ENCODE measurements around the gene MRPL4. TPM values are rescaled to one million over a fixed set of nuclear protein-coding genes. Genes with fewer than 3 reads are reported as not detected.

The MRPL4 gene
- polyA plus RNA-seq, 1 of the 3 experiments (the other 2 are of a cell fraction), result 110 TPM

GRCh38 chr19:10290357-10290875 lies 38.4 kb downstream of the MRPL4 start:
- Histone ChIP-seq H3K9me3 (no peaks in the 10 kb centered on the region), H4K20me1 (ENCODE audit: insufficient read depth) (no peaks in the 10 kb centered on the region), H3K79me2 (ENCODE audit: insufficient read depth) (no peaks in the 10 kb centered on the region), H3K27me3 (ENCODE audit: insufficient read depth) (no peaks in the 10 kb centered on the region; the same call in 1 of the 2 replicates), H3F3A (replicated peaks; ENCODE audit: insufficient read depth) (peaks cover 6% of the 10 kb centered on the region), H2AFZ (ENCODE audit: low read depth) (peak overlapping the region; percentile 91), H3K36me3 (replicated peaks in 1 of 2; ENCODE audit: control insufficient read depth in 1 of 2, insufficient read depth in 2 of 2, low read length in 1 of 2) (no peaks in the 10 kb centered on the region), H3K4me2 (peak overlapping the region; percentile 98), H3K4me3 (ENCODE audit: low read depth in 2 of 2, low read length in 1 of 2) (peak overlapping the region; percentile 37 to 77; a peak in 3 of 4 replicates), H3K27ac (ENCODE audit: low read depth in 2 of 2, low read length in 1 of 2) (no peak overlapping the region), H3K4me1 (ENCODE audit: control insufficient read depth in 1 of 2, insufficient read depth in 2 of 2, low read depth in 1 of 2, low read length in 1 of 2) (peaks cover 0 to 39% of the 10 kb centered on the region in 2 experiments; a peak in 1 of 4 replicates), H3K9ac (no peak overlapping the region), H3K9me2 (no peaks in the 10 kb centered on the region)
- no peak for DNase-seq
- POLR2A ChIA-PET, result no interaction called here
- TF ChIP-seq EZH2phosphoT487 (IDR thresholded peaks at IDR 0.05; ENCODE audit: borderline replicate concordance, low read depth) (no peak), MAX (IDR thresholded peaks at IDR 0.05; ENCODE audit: low read depth) (no peak), REST (IDR thresholded peaks at IDR 0.05; ENCODE audit: low read depth, low read length) (no peak), IRF3 (IDR thresholded peaks at IDR 0.05; ENCODE audit: low read depth, low read length) (no peak), FOXJ3 (CRISPR knock-in tag; IDR thresholded peaks at IDR 0.05) (no peak), ZBTB33 (IDR thresholded peaks at IDR 0.05; ENCODE audit: borderline replicate concordance, low read depth) (no peak), RCOR1 (IDR thresholded peaks at IDR 0.05; ENCODE audit: low read length) (no peak), FOSL2 (IDR thresholded peaks at IDR 0.05; ENCODE audit: borderline replicate concordance, low read depth) (no peak), USF2 (IDR thresholded peaks at IDR 0.05; ENCODE audit: borderline replicate concordance, low read depth, low read length) (no peak), NRF1 (IDR thresholded peaks at IDR 0.05; ENCODE audit: low read depth, low read length) (no peak), MXI1 (IDR thresholded peaks at IDR 0.05; ENCODE audit: low read depth, low read length) (no peak), PBX3 (IDR thresholded peaks at IDR 0.05) (no peak), MEF2A (IDR thresholded peaks at IDR 0.05; ENCODE audit: borderline replicate concordance, low read depth) (no peak), NFIC (IDR thresholded peaks at IDR 0.05; ENCODE audit: borderline replicate concordance) (no peak)
- 6% methylated on average over 29 of the region's 30 CpGs for WGBS (ENCODE audit: low lambda C conversion rate)
- CTCF ChIA-PET, result interaction anchor here (0.8 to 7.4 kb wide), 10 partner anchors 9 to 131 kb away, joined by 3 to 65 read pairs (median 8); partner anchors contain the start of genes CDC37 and ICAM1
